ENCODE measurements around the gene NOVA2. TPM values are rescaled to one million over a fixed set of nuclear protein-coding genes. Genes with fewer than 3 reads are reported as not detected.

NOVA2 gene
- total RNA-seq, 4 donors from 2014 or later: 0.41 to 2.2 (median 1.00) TPM; not detected in 1

DNA sequence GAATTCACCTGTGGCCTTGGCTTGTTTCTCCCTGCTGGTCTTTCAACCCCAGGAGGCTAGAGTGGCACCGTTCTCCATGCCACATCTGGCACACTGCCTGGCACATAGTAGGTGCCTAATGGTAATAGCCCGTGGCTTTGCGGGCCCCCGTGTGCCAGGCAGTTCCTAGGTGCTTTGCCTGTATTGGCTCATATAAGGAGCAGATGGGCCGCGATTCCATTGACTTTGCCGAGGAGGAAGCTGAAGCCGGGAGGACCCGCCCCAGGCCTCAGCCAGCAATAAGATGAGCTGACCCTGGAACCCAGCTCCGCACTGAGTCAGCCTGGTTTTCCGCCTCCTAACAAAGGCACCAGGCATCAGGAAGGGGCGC lies 48.4 kb upstream of the NOVA2 start:
- Histone ChIP-seq H3K27ac (no peak overlapping the region), H3K4me1 (peaks cover 0 to 5% (median 0%) of the 10 kb centered on the region in 4 donors), H3K4me3 (no peak overlapping the region), H3K9me3 (no peaks in the 10 kb centered on the region), H3K36me3 (no peaks in the 10 kb centered on the region), H3K27me3 (peaks cover 54% of the 10 kb centered on the region)
- intact Hi-C loops (cut with DNase I; ENCODE audit: low total_unique reads) (no loop called here), in situ Hi-C loops (cut with MboI; ENCODE audit: low pct_ligation_motif_present in 1 of 4, low pct_unique_long_range_greater_than_20kb in 1 of 4, low sequenced_read_pairs in 3 of 4) (loop anchor here in 2 of 4 donors (10.0 kb wide), 2 partner anchors 173 to 243 kb away; no protein-coding TSS in a partner anchor)
- WGBS, 2 donors (ENCODE audit: low coverage in 1 of 2): 41% methylated on average over 12 of the region's 12 CpGs; no CpG with 5 or more reads in 1 of the 2 donors
- TF ChIP-seq POLR2A (IDR thresholded peaks at IDR 0.05): no peak
- TF ChIP-seq CTCF (IDR thresholded peaks at IDR 0.05): no peak
- TF ChIP-seq EP300 (IDR thresholded peaks at IDR 0.05; ENCODE audit: low read depth): no peak
- no peak for TF ChIP-seq POLR2AphosphoS5 (IDR thresholded peaks at IDR 0.05)
- no peak for DNase-seq

DNA sequence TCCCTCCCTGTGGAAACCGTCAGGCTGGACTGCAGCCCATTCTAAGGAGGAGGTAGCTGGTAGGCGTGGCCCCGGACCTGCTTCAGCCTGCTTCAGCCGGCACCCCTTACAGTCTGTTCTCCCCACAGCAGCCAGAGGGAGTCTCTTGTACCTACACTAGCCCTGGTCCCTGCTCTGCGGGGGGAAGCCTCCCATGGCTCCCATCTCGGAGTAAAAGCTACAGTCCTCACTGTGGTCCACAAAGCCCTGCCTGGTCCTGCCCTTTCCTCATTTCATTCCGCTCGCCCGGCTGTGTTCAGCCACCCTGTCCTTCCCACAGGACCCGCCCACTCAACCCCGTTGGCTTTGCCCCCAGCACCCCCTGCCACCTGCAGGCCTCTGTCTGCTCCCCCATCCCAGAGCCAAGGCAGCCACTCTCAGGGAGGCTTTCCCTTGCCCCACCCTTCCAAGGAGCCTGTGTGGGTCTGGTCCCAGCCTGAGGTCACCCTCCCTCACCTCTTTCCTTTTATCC lies 47.9 kb upstream of the NOVA2 start:
- Histone ChIP-seq H3K36me3 (no peaks in the 10 kb centered on the region), H3K9me3 (no peaks in the 10 kb centered on the region), H3K27ac (no peak overlapping the region), H3K4me1 (peaks cover 0 to 7% (median 2%) of the 10 kb centered on the region in 4 donors), H3K27me3 (peaks cover 49% of the 10 kb centered on the region), H3K4me3 (no peak overlapping the region)
- in situ Hi-C loops (cut with MboI; ENCODE audit: low pct_ligation_motif_present in 1 of 4, low pct_unique_long_range_greater_than_20kb in 1 of 4, low sequenced_read_pairs in 3 of 4): loop anchor here in 2 of 4 donors (10.0 kb wide), 2 partner anchors 173 to 243 kb away; no protein-coding TSS in a partner anchor
- intact Hi-C loops (cut with DNase I; ENCODE audit: low total_unique reads): no loop called here
- 40% methylated on average over 11 of the region's 11 CpGs; no CpG with 5 or more reads in 1 of the 2 donors for WGBS, 2 donors (ENCODE audit: low coverage in 1 of 2)
- peak; percentile 29 for DNase-seq
- TF ChIP-seq POLR2AphosphoS5 (IDR thresholded peaks at IDR 0.05) (no peak), CTCF (IDR thresholded peaks at IDR 0.05) (no peak), EP300 (IDR thresholded peaks at IDR 0.05; ENCODE audit: low read depth) (no peak), POLR2A (IDR thresholded peaks at IDR 0.05) (no peak)

DNA sequence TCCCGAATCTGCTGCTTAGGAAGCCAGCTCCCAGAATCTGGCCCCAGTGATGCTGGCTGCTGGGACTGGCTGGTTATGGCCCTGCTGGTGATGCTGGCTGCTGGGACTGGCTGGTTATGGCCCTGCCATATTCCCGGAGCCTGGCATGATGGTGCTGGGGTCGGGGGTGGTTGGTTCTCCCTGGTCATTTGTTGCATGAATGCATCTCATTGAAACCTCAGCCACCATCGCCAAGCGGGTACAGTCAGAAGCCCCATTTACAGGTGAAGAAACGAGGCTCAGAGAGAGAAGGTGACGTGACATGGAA lies 47.1 kb upstream of the NOVA2 start:
- no peaks in the 10 kb centered on the region for H3K9me3 ChIP-seq
- H3K36me3 ChIP-seq: no peaks in the 10 kb centered on the region
- peaks cover 0 to 12% (median 10%) of the 10 kb centered on the region in 4 donors for H3K4me1 ChIP-seq
- no peak for DNase-seq
- H3K4me3 ChIP-seq: no peak overlapping the region
- WGBS, 2 donors (ENCODE audit: low coverage in 1 of 2): 60 to 80% methylated on average over 1 to 6 of the region's 7 CpGs
- no peak overlapping the region for H3K27ac ChIP-seq
- in situ Hi-C loops (cut with MboI; ENCODE audit: low pct_ligation_motif_present in 1 of 4, low pct_unique_long_range_greater_than_20kb in 1 of 4, low sequenced_read_pairs in 3 of 4) (loop anchor here in 2 of 4 donors (10.0 kb wide), 2 partner anchors 174 to 244 kb away; no protein-coding TSS in a partner anchor), intact Hi-C loops (cut with DNase I; ENCODE audit: low total_unique reads) (no loop called here)
- peaks cover 47% of the 10 kb centered on the region for H3K27me3 ChIP-seq
- TF ChIP-seq POLR2AphosphoS5 (IDR thresholded peaks at IDR 0.05) (no peak), POLR2A (IDR thresholded peaks at IDR 0.05) (no peak), EP300 (IDR thresholded peaks at IDR 0.05; ENCODE audit: low read depth) (no peak), CTCF (IDR thresholded peaks at IDR 0.05) (no peak)

DNA sequence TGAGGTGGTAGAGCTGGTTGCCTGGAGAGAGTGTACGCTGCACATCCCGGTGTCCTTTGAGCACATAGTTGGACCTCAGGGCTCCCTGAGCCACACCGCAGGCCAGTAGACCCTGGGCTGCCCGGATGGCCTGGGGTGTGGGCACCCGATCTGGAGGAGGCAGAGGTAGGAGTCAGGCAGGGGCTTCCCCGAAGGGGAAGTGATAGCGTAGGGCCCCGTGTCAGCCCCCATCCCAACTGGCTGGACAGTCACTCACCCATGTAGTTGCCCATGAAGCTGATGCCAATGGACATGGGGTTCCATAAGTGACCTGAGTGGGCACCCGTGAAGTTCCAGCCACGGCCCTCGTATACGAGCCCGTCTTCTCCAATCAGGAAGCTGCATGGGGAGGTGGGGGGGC lies 45.6 kb upstream of the NOVA2 start:
- no peak for DNase-seq
- Histone ChIP-seq H3K27me3 (peaks cover 47% of the 10 kb centered on the region), H3K4me3 (no peak overlapping the region), H3K36me3 (no peaks in the 10 kb centered on the region), H3K27ac (no peak overlapping the region), H3K9me3 (no peaks in the 10 kb centered on the region), H3K4me1 (peaks cover 3 to 27% (median 24%) of the 10 kb centered on the region in 4 donors)
- no peak for TF ChIP-seq POLR2AphosphoS5 (IDR thresholded peaks at IDR 0.05)
- 87% methylated on average over 13 of the region's 13 CpGs; no CpG with 5 or more reads in 1 of the 2 donors for WGBS, 2 donors (ENCODE audit: low coverage in 1 of 2)
- in situ Hi-C loops (cut with MboI; ENCODE audit: low pct_ligation_motif_present in 1 of 4, low pct_unique_long_range_greater_than_20kb in 1 of 4, low sequenced_read_pairs in 3 of 4) (no loop called here), intact Hi-C loops (cut with DNase I; ENCODE audit: low total_unique reads) (no loop called here)

Data from transverse colon (tissue), 4 donors.